GM21360 (cell line): ENCODE measurements around the gene SEMA4D.

ENCODE experiments used
- ATAC-seq: cut with Tn5 transposase; IDR thresholded peaks from one replicate; pipeline ENCODE4 v1.9.1; 2021; ENCODE audit warnings: mild to moderate bottlenecking, moderate library complexity; ENCODE audit not compliant: unreplicated experiment

Gene SEMA4D

DNA sequence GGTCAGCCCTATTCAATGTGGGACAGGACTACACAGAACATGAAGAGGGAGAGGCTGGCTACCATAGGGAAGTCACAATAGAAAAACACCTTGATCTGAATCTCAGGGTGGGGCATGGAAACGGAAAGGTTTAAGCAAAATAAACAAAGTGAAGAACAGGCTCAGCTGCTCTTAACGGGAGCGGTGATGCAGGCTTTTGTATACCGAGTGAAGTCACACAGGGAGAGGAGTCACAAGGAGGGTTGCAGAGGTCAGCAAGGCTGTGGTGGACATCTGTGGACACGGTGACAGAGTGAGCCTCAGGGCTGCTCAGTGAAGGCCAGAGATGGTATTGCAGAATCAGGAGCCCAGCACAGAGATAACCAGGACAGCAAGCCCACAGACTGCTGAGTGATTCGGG is 30.6 kb upstream of the SEMA4D start:
- no peak for ATAC-seq

DNA sequence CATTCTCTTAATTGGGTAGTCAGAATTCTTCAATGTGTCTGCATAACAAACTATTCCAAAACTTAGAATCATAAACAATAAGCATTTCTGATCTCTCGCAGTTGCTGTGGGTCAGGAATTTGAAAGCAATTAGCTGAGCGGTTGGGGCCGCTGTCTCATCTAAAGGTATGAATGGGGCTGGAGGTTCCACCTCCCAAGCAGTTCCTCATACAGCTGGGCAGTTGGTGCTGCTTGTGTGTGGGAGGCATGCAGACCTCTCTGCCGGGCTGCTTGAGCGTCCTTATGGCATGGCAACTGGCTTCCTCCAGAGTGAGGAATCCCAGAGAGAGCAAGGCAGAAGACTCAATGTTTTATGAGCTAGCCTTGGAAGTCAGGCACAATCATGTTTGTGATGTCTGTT is 30.2 kb upstream of the SEMA4D start:
- ATAC-seq: no peak

DNA sequence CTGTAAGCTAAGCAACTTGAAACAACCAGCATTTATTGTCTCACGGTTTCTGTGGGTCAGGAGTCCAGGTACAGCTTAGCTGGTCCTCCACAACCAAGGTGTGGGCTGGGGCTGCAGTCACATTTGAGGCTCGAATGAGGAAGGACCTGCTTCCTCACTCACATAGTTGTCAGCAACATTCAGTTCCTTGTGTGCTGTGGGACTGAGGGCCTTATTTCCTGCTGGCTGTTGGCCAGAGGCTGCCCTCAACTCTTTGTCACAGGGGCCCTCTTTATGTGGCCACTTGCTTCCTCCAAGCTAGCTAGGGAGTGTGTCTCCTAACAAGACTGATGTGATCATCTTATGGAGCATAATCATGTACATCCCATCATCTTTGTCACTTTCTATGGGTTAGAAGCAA is 29.2 kb upstream of the SEMA4D start:
- no peak for ATAC-seq

DNA sequence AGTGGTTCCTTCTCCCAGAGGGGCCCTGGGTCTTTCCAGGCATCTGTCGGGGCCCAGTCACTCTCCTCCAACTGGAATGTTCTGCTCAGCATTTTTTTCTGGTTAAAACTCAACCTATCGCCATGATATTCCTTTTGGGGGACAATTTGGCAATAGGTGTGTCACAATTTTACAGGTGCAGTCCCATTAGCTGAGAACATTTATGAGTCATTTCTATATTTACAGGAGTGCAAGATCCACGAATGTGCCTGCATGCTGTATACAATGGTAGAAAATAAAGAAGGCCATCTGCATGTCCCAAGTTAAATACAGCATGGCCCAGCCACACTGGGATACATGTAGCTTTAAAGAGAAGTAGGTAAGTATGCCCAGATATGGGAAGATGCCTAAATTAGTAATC is 28.8 kb upstream of the SEMA4D start:
- ATAC-seq: no peak

DNA sequence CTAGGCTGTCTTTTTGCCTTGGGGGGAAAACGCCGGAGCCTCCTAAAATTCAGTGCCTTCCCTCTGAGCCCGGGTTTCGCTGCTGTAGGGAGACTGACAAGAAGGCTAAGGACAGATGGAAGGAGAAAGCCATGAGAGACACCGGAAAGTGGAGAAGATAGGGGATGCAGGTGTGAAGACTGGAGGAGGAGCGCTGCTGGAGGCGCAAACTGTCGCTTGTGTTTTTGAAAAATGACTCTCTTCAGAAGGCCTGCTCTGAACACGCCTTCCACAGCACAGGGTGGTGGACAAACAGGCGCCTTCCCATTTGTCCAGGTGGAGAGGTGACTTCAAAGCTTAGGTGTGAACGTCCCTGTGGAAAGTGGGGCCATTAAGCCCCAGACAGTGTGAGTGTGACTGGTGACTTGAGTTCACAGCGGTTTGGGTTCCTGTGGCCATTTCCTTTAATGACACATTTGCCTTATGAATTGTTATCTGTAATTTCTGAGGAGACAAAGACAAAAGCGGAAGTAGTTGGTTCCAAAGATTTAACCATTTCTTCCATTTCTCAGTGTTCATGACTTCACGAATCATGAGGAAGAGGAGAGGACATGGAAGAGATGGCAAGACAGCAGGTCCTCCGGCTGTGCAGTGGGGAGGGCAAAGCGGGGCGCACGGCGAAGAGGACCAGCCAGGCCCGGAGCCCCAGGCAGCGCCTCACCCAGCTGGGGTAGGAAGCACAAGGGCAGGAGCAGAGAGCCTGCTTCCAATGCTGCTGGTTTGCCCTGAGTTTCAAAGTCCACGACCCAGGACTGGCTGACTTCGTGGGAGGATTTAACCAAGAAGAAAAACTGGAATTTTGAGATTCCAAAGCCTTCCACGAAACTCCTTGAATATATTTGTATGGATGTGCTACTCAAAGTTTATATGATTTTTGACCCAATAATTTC is 27.8 kb upstream of the SEMA4D start:
- ATAC-seq: no peak

DNA sequence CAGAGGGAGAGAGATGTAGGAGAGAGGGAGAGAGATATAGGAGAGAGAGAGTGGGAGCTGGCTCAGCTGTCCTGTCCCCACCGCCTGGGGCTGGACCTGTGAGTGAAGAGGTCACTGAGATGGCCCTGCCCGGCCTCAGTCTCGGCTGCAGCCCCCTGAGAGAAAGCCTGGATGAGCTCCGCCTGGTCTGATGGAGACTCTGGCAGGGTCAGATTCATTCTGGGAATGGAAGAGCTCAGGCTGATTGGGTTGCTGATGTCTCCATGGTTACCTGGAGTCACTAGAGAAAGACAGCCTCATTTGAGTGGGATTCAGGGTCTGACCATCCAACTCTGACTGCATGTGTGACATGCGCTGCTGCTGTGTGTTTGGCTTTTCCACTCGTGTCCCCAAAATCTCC is 27.1 kb upstream of the SEMA4D start:
- no peak for ATAC-seq

DNA sequence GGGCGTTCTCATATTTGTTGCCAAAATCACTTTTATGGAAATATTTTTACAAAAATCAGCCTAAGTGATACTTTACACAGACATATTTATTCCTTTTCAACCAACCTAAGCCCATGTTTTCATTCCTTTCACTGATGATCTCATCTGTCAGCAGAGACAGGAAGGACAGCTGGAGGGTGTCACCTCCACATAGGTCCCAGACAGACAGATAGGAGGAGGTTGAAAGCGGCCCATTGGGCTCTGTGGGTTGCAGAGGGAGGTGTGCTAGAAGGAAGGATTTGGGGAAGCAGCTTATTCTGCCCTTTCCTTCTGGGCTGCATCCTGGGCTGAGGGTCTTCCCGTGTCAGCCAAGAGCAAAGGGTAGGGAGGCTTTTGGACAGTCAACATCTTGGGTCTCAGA is 26.0 kb upstream of the SEMA4D start:
- ATAC-seq: no peak

DNA sequence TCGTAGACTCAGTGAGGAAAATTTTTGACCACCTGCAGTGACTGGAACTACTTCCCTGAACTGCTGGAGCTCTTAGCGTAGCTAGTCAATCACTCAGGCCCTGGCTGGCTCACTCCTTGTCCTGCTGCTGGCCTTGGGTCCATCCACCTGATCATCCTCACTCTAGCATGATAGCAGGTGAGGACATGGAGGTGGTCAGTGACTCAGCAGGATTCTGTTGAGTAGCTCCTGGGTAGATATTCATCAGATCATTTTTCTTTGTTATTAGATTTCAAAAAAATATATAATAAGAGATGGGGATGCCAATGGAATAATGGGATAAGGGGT is 25.0 kb upstream of the SEMA4D start:
- peak; percentile 5 for ATAC-seq

DNA sequence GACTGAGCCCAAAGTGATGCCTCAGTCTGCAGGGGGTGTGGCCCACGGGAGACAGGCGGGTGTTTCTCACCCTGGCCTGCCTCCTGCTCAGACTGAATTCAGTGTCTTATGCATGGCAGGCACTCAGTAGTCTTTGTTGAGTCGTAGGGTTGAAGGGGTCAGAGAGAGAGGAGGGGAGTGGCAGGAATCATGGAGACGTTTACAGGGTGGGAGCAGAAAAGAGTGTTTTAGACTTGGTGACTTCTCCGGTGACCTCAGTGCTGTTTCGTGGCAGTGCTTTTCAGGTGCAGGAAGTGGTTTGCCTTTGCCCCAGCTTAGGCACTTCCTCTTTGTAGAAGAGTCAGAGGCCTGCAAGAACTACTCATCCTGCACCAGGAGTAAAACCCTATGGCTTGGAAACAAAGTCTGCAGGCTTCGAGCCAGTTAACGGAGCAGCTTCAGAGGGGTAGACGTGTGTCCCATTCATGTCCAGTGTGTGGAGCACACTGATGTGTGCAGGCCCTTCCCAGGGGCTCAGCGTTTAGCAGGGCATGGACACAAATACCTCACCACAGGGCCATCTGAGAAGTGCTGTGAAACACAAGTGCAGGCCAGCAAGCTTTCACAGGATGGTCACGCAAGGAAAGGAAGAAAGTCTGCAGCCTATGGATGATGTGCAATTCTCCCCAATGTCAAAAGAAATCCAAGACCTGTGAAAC is 24.5 kb upstream of the SEMA4D start:
- peak; percentile 85 for ATAC-seq

DNA sequence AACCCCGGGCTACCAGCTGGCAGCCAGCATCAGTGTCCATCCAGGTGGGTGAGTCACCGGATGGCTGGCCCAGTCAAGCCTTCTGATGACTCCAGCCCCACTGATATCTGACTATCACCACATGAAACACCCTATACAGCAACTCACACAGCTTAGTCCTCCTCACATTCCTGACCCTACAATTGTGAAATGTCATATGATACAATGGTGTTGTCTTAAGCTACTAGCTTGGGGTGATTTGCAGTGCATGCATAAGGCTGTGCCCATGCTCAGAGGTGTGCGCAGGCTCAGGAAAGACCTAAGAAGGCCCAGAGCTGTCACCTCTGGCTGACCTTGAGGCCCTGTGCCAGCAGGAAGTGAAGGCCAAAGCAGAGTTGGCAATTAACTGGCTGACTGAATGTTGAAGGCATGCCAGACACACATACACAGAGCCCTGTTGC is 21.5 kb upstream of the SEMA4D start:
- ATAC-seq: no peak

DNA sequence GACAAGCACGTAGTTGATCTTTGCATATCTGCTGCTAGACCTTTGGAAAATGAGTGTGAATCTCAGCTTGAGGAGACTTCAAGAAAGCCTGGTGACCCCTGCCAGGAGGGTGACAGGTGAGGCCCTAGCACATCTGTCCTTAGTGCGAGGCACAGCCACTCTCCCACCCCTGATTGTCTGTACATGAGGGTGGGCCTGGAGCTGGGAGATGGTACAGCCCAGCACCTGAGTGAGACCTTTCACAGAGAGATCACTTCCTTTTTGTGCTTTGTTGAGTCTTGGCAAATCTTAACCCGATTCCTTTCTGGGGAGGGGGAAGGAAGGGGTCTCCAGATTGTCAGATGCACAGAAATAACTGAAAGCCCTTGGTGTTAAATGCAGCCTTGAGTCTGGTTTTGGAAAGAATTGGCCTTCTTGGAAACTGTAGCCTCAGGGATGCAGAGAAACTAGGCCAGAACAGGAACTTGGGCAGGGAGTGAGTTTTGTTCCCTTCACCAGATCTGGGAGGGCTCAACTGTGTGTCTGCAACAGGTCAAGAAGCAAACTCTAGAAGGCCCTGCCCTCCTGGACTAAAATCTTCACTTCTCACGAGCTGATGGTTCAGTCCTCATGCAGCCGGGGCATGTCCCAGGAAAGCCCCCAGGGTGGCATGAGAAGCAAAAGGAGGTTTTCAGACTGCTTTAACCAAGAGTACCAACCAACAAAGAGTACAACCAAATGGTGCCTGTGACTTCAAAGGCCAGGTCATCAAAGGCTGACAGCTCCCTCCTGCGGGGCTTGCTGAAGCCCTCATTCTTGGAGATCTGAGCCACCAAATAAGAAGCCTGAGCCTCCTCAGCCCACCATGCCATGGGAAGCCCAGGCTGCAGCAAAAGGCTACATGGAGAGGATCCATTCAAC is 20.8 kb upstream of the SEMA4D start:
- no peak for ATAC-seq

DNA sequence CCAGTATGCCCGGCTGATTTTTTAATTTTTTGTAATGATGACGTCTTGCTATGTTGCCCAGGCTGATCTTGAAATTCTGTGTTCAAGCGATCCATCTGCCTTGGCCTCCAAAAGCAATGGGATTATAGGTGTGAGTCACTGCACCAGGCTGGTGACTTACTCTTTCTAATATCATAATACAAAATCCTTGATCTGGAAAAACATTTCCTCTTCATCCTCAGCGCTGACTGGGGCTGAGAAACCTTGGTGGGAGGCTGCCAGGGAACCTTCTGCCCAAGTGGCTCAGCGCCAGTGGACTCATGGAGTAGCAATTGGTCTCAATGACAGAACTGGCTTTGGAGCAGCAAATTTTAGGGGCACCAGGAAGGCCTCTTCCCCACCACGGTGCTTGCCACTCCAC is 17.5 kb upstream of the SEMA4D start:
- no peak for ATAC-seq

DNA sequence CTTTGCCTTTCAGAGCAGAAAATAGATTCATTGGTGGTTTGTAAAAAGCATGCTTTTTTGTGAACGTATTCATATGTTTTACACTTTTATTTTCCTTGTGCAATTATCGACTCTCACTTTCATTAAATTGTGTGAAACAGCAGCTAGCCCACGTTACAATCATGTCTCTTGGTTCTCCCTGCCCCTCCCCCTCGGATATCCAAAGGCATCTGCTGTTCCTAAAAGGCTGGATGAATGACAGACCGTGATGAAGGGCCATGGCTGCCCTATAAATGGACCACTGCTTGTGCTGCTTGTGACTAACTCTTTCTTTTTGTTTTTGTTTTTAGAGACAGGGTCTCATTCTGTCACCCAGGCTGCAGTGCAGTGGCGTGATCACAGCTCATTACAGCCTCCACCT is 17.0 kb upstream of the SEMA4D start:
- ATAC-seq: no peak

DNA sequence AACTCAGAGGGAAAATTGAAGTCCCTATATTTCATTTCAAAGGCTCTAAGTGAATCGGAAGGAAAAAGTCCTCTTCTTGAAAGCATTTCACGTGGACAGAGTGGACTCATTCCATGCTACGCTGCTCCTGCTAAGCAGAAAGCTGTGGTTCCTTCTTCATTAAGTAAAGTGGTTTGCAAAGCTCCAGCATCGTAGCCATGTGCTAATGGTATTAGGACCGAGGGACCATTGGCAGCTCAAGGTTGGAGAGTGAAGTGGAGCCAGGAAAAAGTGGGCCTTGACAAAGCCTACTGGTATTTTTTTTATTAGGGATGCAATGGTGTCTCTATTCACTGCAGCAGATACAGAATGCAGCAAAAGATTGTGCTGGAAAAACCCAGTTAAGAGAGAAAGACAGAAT is 16.4 kb upstream of the SEMA4D start:
- no peak for ATAC-seq

DNA sequence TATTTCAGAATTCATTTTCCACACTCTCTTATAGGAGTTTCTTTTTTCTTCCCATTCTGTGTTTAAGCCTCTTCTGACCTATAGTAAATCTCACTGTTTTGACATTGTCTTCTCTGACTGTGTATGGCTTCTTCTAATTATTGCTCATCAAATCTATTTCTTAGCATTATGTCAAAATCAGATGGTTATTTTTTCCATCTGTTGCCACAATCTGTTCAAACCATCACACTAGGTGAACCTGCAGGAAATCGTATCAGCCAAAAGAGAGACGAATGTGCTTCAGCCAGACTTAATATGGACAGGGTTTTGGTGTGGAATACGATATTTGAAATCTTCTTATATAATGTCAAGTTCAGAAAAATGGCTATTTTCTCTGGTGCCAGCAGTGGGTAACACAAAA is 15.9 kb upstream of the SEMA4D start:
- ATAC-seq: no peak

DNA sequence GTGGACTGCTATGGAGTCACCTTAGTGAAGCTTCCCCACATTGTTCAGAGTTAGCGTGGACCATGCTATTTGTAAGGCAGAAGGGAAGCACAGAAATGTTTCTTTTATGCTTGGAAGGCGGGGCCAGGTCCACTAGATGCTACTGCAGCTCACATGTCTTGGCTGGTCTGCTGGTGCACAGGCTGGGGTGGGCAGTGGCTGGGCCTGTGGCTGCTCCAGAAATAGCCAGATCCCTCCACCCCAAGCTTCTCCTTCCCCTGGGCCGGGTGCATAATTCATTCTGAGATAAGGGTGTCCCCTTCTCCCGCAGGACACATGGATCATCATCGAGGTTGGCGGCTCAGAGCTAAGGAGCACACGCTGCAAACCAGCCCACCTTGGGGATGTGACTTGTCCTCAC is 14.5 kb upstream of the SEMA4D start:
- no peak for ATAC-seq

DNA sequence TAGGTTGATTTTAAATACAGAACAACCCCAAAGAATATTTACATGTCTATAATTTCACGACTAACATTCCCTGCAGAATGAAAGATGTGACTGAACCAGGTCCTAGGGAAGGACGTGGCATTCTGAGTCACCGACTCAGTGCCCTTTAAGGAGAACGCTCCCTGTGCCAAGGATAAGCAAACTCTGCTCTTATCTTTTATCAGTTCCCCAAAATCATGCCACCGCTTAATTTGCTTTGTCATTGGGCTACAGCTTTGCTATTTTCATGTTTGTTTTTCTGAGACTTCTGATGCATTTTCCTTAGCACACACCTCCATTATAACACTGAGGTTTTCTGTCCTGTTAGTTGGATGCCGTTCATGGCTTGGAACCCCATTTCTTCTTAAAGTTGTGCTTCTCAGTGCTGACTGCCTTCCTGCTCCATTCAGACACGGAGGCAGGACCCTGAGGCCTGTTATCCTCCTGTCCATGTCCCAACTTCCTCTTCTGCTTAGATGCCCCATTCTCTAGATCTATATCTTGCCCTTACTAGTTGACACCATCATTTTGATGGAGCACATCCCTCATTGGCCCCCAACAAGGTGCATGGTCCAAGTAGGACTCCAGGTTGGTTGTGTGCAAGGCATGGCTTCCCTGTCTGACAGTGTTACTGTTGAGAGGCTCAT is 11.2 kb upstream of the SEMA4D start:
- ATAC-seq: no peak

DNA sequence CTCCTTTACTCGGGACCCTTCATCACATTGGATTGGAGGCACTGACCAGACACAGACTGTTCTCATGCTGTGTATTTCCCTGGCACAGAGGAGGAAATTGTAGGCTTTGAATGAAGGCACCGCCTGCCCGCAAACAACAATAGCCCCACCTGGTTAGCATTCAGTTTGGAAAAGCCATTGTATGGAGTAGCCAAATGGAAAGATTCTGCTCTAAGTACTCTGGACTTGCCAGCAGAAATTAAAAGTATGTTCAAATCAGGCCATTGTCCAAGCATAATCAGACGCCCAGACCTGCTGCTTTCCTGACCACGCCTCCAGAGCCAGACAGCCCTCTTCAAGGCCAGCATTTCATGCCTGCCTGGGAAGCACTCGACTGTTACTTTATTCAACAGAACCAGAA is 8.0 kb upstream of the SEMA4D start:
- ATAC-seq: no peak

DNA sequence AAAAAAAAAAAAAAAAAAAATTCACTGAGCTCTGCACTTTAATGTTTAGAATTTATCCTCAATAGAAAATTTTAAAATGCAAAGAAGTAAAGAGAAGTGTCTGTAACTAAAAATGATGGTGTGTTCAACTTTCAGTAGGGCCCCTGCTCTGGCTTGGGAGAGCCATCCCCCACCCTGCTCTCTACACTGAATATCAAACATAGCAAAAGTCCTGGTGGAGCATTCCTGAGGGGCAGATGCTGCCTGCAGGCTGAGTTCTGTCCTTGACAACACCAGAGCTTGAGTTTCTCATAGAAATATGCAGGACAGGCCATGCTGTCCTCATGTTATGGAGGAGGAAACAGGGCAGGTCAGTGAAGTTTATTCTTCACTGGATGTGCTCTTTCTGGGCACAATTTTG is 7.1 kb upstream of the SEMA4D start:
- ATAC-seq: no peak

DNA sequence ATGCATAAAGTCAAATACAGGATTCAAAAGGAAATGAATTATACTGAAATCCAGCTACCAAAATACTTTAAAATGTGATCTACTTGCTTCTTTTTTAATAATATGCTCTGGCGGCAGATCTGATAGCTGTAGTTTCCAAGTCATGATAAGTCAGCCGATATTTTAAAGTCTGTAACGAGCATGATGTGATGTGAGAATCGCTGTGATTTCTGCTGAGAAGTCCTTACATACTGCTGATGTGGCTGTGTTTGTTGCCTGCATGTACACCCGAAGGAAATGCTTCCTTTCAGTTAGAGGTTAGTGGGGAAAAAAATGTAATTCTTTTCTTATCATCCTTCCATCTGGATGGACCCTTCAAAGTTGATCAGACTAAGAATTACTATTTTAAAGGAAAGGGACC is 4.8 kb upstream of the SEMA4D start:
- ATAC-seq: no peak

DNA sequence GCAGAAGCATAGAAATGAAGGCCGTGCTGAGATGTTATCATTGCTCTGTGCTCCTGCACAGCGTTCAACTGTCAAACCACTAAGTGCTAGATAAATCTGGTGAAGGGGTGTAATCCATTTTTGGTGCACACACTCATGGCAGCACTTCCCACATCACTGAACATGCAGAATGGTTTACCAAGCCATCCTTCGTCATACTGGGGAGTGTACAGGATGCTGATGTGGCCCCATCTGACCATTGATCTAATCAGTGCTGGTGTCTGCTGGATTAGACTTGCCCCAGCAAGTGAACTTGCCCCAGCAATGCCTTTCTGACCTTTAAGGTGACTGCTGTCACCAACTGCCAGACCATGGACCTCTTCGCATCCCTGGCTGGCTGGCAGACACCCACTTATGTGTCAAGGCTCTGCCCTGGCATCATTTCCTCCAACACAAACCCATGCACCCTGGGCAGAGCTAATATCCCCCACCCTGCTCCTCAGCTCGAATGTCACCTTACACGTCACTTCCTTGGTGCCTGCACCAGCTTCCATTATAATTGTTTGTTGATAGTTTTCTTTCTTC is 4.2 kb upstream of the SEMA4D start:
- no peak for ATAC-seq
